ENCODE results near the gene FKBP2. TPM values are rescaled to one million over a fixed set of nuclear protein-coding genes. Genes with fewer than 3 reads are reported as not detected.

FKBP2 gene
- total RNA-seq, 1 donor from 2014 or later, result 41.5 TPM

DNA sequence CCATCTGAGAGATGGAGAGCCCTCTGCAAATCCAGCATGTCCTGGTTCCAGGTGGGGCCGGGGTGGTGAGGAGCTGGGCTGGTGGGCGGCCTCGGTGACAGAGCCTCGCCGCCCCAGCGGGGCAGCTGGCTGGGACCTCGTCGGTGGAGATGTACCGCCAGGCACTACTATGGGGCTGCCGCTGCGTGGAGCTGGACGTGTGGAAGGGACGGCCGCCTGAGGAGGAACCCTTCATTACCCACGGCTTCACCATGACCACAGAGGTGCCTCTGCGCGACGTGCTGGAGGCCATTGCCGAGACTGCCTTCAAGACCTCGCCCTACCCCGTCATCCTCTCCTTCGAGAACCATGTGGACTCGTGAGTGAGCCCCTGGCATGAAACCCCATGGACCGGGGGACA, 17.5 kb downstream of the FKBP2 start:
- Mint-ChIP-seq H3K4me3 (ENCODE audit: unreplicated experiment) (no peak overlapping the region), H3K4me1 (ENCODE audit: low read depth, unreplicated experiment) (peaks cover 12% of the 10 kb centered on the region), H3K9me3 (ENCODE audit: unreplicated experiment) (peaks cover 2% of the 10 kb centered on the region), H3K27me3 (ENCODE audit: low read depth, unreplicated experiment) (no peaks in the 10 kb centered on the region), H3K36me3 (ENCODE audit: low read depth, unreplicated experiment) (peaks cover 33% of the 10 kb centered on the region), H3K27ac (ENCODE audit: unreplicated experiment) (no peak overlapping the region)
- H3K4me1 ChIP-seq (ENCODE audit: insufficient read depth, low read length), result peaks cover 14% of the 10 kb centered on the region
- no peaks in the 10 kb centered on the region for H3K9me3 ChIP-seq (ENCODE audit: insufficient read depth, low read depth, low read length)
- H3K4me3 ChIP-seq (ENCODE audit: insufficient read depth, low read depth, low read length), result no peak overlapping the region
- DNase-seq (ENCODE audit: low read depth) (no peak), FAIRE-seq (no peak)
- H3K4me2 ChIP-seq (ENCODE audit: low read length), result no peak overlapping the region
- peaks cover 9% of the 10 kb centered on the region for H3K79me2 ChIP-seq (ENCODE audit: insufficient read depth, low read length)
- no peak overlapping the region for H3K9ac ChIP-seq (ENCODE audit: low read length)
- H3K27me3 ChIP-seq (ENCODE audit: insufficient read depth, low read length), result no peaks in the 10 kb centered on the region
- peaks cover 33% of the 10 kb centered on the region for H4K20me1 ChIP-seq (ENCODE audit: insufficient read depth, low read length)
- H3K36me3 ChIP-seq (ENCODE audit: insufficient read depth, low read length), result peaks cover 20% of the 10 kb centered on the region
- TF ChIP-seq, protein P1, sequence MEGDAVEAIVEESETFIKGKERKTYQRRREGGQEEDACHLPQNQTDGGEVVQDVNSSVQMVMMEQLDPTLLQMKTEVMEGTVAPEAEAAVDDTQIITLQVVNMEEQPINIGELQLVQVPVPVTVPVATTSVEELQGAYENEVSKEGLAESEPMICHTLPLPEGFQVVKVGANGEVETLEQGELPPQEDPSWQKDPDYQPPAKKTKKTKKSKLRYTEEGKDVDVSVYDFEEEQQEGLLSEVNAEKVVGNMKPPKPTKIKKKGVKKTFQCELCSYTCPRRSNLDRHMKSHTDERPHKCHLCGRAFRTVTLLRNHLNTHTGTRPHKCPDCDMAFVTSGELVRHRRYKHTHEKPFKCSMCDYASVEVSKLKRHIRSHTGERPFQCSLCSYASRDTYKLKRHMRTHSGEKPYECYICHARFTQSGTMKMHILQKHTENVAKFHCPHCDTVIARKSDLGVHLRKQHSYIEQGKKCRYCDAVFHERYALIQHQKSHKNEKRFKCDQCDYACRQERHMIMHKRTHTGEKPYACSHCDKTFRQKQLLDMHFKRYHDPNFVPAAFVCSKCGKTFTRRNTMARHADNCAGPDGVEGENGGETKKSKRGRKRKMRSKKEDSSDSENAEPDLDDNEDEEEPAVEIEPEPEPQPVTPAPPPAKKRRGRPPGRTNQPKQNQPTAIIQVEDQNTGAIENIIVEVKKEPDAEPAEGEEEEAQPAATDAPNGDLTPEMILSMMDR (IDR thresholded peaks at IDR 0.05; ENCODE audit: insufficient read depth, low read depth, low read length), result no peak
- TF ChIP-seq EZH2 (IDR thresholded peaks at IDR 0.05; ENCODE audit: insufficient read depth, low read length), result no peak
- no peak overlapping the region for H3K27ac ChIP-seq (ENCODE audit: low read depth, low read length)
- H2AFZ ChIP-seq (ENCODE audit: low read depth, low read length), result no peak overlapping the region

DNA sequence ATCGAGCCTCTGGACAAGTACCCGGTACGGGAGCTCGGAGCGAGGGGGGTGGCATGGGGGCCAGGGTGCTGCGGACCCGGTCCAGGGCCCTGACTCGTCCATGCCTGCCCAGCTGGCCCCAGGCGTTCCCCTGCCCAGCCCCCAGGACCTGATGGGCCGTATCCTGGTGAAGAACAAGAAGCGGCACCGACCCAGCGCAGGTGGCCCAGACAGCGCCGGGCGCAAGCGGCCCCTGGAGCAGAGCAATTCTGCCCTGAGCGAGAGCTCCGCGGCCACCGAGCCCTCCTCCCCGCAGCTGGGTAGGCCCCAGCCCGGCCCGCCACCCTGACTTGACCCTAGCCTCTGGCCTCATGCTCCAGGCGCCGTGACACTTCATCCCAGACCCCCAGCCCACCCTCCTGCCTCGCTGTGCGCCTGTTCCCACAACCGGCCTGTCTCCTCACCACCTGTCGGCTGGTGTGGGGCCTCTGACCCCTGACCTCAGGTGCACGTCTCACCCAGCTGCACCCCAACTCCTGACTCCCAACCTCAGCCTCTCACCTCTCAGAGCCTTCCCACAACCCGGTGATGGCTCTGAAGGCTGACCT, 18.1 kb downstream of the FKBP2 start:
- TF ChIP-seq, protein P1 (IDR thresholded peaks at IDR 0.05; ENCODE audit: insufficient read depth, low read depth, low read length), result no peak
- TF ChIP-seq EZH2 (IDR thresholded peaks at IDR 0.05; ENCODE audit: insufficient read depth, low read length), result no peak
- H3K79me2 ChIP-seq (ENCODE audit: insufficient read depth, low read length), result peaks cover 2% of the 10 kb centered on the region
- no peak for DNase-seq (ENCODE audit: low read depth)

DNA sequence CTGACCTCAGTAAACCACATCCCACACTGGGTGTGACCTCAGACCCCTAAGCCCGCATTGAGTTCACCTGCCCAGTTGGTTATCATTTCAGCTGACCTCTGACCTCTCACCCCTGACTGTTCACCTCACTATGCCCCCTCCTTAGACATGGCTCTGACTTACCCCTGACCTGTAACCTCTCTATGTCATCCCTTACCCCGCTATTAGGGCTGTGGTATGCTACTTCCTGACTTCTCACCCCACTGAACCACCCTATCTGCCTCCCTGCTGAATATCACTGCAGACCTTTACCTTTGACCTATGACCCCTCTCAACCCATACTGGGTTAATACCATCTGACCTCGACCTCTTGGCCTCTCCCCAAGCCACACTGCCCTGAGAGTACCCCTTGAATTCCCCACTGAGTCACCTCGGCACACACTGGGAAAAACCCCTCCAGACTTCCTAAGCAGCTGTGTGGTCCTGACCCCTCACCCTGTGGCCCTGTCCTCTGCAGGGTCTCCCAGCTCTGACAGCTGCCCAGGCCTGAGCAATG, 18.7 kb downstream of the FKBP2 start:
- no peaks in the 10 kb centered on the region for H3K27me3 ChIP-seq (ENCODE audit: insufficient read depth, low read length)
- no peak overlapping the region for H3K27ac ChIP-seq (ENCODE audit: low read depth, low read length)
- H3K4me1 ChIP-seq (ENCODE audit: insufficient read depth, low read length), result peaks cover 14% of the 10 kb centered on the region
- Mint-ChIP-seq H3K9me3 (ENCODE audit: unreplicated experiment) (peaks cover 2% of the 10 kb centered on the region), H3K36me3 (ENCODE audit: low read depth, unreplicated experiment) (peaks cover 32% of the 10 kb centered on the region), H3K4me1 (ENCODE audit: low read depth, unreplicated experiment) (peaks cover 11% of the 10 kb centered on the region), H3K4me3 (ENCODE audit: unreplicated experiment) (peak overlapping the region; percentile 47), H3K27ac (ENCODE audit: unreplicated experiment) (peak overlapping the region; percentile 47), H3K27me3 (ENCODE audit: low read depth, unreplicated experiment) (no peaks in the 10 kb centered on the region)
- H3K4me2 ChIP-seq (ENCODE audit: low read length), result no peak overlapping the region
- no peak for FAIRE-seq
- H3K36me3 ChIP-seq (ENCODE audit: insufficient read depth, low read length), result peaks cover 23% of the 10 kb centered on the region
- no peak for DNase-seq (ENCODE audit: low read depth)
- H3K9ac ChIP-seq (ENCODE audit: low read length), result no peak overlapping the region
- H4K20me1 ChIP-seq (ENCODE audit: insufficient read depth, low read length), result peaks cover 28% of the 10 kb centered on the region
- no peak overlapping the region for H2AFZ ChIP-seq (ENCODE audit: low read depth, low read length)
- no peaks in the 10 kb centered on the region for H3K9me3 ChIP-seq (ENCODE audit: insufficient read depth, low read depth, low read length)
- H3K4me3 ChIP-seq (ENCODE audit: insufficient read depth, low read depth, low read length), result no peak overlapping the region
- TF ChIP-seq, protein P1 (IDR thresholded peaks at IDR 0.05; ENCODE audit: insufficient read depth, low read depth, low read length), result no peak
- TF ChIP-seq EZH2 (IDR thresholded peaks at IDR 0.05; ENCODE audit: insufficient read depth, low read length), result no peak
- H3K79me2 ChIP-seq (ENCODE audit: insufficient read depth, low read length), result no peaks in the 10 kb centered on the region

More for the DNA sequence above, 18.1 kb downstream of the FKBP2 start:
- peaks cover 32% of the 10 kb centered on the region for H3K36me3 Mint-ChIP-seq (ENCODE audit: low read depth, unreplicated experiment)
- Histone ChIP-seq H3K9ac (ENCODE audit: low read length) (no peak overlapping the region), H3K27me3 (ENCODE audit: insufficient read depth, low read length) (no peaks in the 10 kb centered on the region), H3K27ac (ENCODE audit: low read depth, low read length) (no peak overlapping the region), H3K36me3 (ENCODE audit: insufficient read depth, low read length) (peaks cover 21% of the 10 kb centered on the region), H4K20me1 (ENCODE audit: insufficient read depth, low read length) (peaks cover 30% of the 10 kb centered on the region), H2AFZ (ENCODE audit: low read depth, low read length) (no peak overlapping the region), H3K4me3 (ENCODE audit: insufficient read depth, low read depth, low read length) (no peak overlapping the region), H3K4me1 (ENCODE audit: insufficient read depth, low read length) (peaks cover 14% of the 10 kb centered on the region), H3K9me3 (ENCODE audit: insufficient read depth, low read depth, low read length) (no peaks in the 10 kb centered on the region), H3K4me2 (ENCODE audit: low read length) (no peak overlapping the region)
- H3K9me3 Mint-ChIP-seq (ENCODE audit: unreplicated experiment), result peaks cover 2% of the 10 kb centered on the region
- H3K27me3 Mint-ChIP-seq (ENCODE audit: low read depth, unreplicated experiment), result no peaks in the 10 kb centered on the region
- H3K4me1 Mint-ChIP-seq (ENCODE audit: low read depth, unreplicated experiment), result peaks cover 12% of the 10 kb centered on the region
- peak overlapping the region; percentile 47 for H3K4me3 Mint-ChIP-seq (ENCODE audit: unreplicated experiment)
- FAIRE-seq, result no peak
- H3K27ac Mint-ChIP-seq (ENCODE audit: unreplicated experiment), result peak overlapping the region; percentile 47
